HepG2 (cell line): ENCODE measurements around the gene PIWIL1. TPM values are rescaled to one million over a fixed set of nuclear protein-coding genes. Genes with fewer than 3 reads are reported as not detected.

Experiments used
- ATAC-seq: fragments of 200-7000 bp; cut with Tn5 transposase; 3 replicates; pipeline ENCODE4 v1.9.1; 2020; ENCODE audit warnings: mild to moderate bottlenecking, moderate library complexity
- BruUV-seq: library from RNA; stranded (reverse); fragments of 400-500 nt; replicated peaks from 2 replicates; lab custom pipeline; 2021; lab: Mats Ljungman, UMichigan
- CTCF ChIA-PET: fragments of 300-600 bp; formaldehyde crosslinking; extraction: SDS; loops from one replicate; lab custom pipeline; 2021; ENCODE audit warnings: low total read pairs, inconsistent platforms, low intra/inter-chr PET ratio; lab: Yijun Ruan, JAX
- POLR2A ChIA-PET: fragments of 350-600 bp; sonication (Branson Sonifier 250); formaldehyde crosslinking; loops from one replicate; lab custom pipeline; 2020; ENCODE audit warnings: antibody characterized with exemption, inconsistent platforms; lab: Yijun Ruan, JAX
- DNase-seq: peaks from one replicate; pipeline ENCODE4 v3.0.0-alpha.2; 2015; ENCODE audit warnings: low spot score
- FAIRE-seq: peaks from 3 replicates; lab custom pipeline; 2011; peaks lifted over from hg19 to GRCh38; lab: Jason Lieb, UNC
- H2AFZ ChIP-seq: one replicate; pipeline ENCODE4 v1.6.1; 2011; ENCODE audit warnings: low read length, inconsistent platforms
- H3K27ac ChIP-seq: fragments of 300-600 bp; 3 replicates; pipeline ENCODE4 v1.8.0; 2011; ENCODE audit warnings: mixed run types, mild to moderate bottlenecking, mixed read lengths, low read length, inconsistent platforms; ENCODE audit not compliant: insufficient read depth; ENCODE audit errors: extremely low read length
- H3K27me3 ChIP-seq, 2 experiments: fragments of 200-600 bp in 1 of 2; 2 replicates in 1 of 2; 3 replicates in 1 of 2; pipeline versions ENCODE4 v1.6.0 to v1.8.0; 2011; ENCODE audit warnings: low read length in 2 of 2, mild to moderate bottlenecking in 2 of 2, moderate library complexity in 2 of 2, inconsistent platforms in 1 of 2; ENCODE audit not compliant: insufficient read depth in 2 of 2, control insufficient read depth in 1 of 2
- H3K36me3 ChIP-seq, 2 experiments: fragments of 200-600 bp in 1 of 2; replicated peaks in 1 of 2; 2 replicates in 1 of 2; 3 replicates in 1 of 2; pipeline versions ENCODE4 v1.5.1 to v1.8.0; 2011; ENCODE audit warnings: low read length in 2 of 2, inconsistent platforms in 1 of 2; ENCODE audit not compliant: insufficient read depth in 2 of 2, control insufficient read depth in 1 of 2
- H3K4me1 ChIP-seq: 2 replicates; pipeline ENCODE4 v1.5.1; 2012; ENCODE audit warnings: low read length, inconsistent platforms; ENCODE audit not compliant: insufficient read depth
- H3K4me2 ChIP-seq: 2 replicates; pipeline ENCODE4 v1.6.0; 2011; ENCODE audit warnings: low read depth, low read length, inconsistent platforms
- H3K4me3 ChIP-seq, 3 experiments: fragments of 200-600 bp in 1 of 3; sonication (generic), shearing (Covaris generic) in 1 of 3; replicated peaks in 1 of 3; 2 replicates each; pipeline ENCODE4 v1.5.1; 2011 to 2016; ENCODE audit warnings: low read length in 3 of 3, inconsistent platforms in 2 of 3, low read depth in 2 of 3, mild to moderate bottlenecking in 2 of 3, control low read depth in 1 of 3, mixed read lengths in 1 of 3; ENCODE audit not compliant: insufficient read depth in 1 of 3
- H3K79me2 ChIP-seq: one replicate; pipeline ENCODE4 v1.6.1; 2011; ENCODE audit warnings: low read length, inconsistent platforms; ENCODE audit not compliant: insufficient read depth
- H3K9ac ChIP-seq: 2 replicates; pipeline ENCODE4 v1.6.0; 2011; ENCODE audit warnings: mild to moderate bottlenecking, low read depth, low read length, inconsistent platforms; ENCODE audit not compliant: insufficient read depth
- H3K9me3 ChIP-seq: 2 replicates; pipeline ENCODE4 v1.5.1; 2012; ENCODE audit warnings: mild to moderate bottlenecking, low read length
- H4K20me1 ChIP-seq: 2 replicates; pipeline ENCODE4 v1.6.0; 2011; ENCODE audit warnings: inconsistent platforms, mild to moderate bottlenecking, low read length, moderate library complexity; ENCODE audit not compliant: insufficient read depth
- BRCA1 ChIP-seq: sonication (generic); formaldehyde crosslinking; IDR thresholded peaks from 2 replicates; pipeline ENCODE4 v1.4.0; 2020; ENCODE audit warnings: missing genetic modification reagents
- CENPX ChIP-seq: sonication (generic); formaldehyde crosslinking; IDR thresholded peaks from 2 replicates; pipeline ENCODE4 v1.9.0; 2021; ENCODE audit warnings: mild to moderate bottlenecking, missing genetic modification reagents, moderate library complexity
- DPF2 ChIP-seq: sonication (generic); formaldehyde crosslinking; IDR thresholded peaks from 2 replicates; pipeline ENCODE4 v1.4.0; 2020; ENCODE audit warnings: mild to moderate bottlenecking, low read depth, missing genetic modification reagents, borderline replicate concordance
- ETV6 ChIP-seq: sonication (generic); formaldehyde crosslinking; conservative IDR thresholded peaks from 2 replicates; pipeline ENCODE4 v1.4.0; 2020; ENCODE audit warnings: missing genetic modification reagents
- GATAD1 ChIP-seq: IDR thresholded peaks from 2 replicates; pipeline ENCODE4 v1.6.1; 2016; ENCODE audit warnings: missing genetic modification reagents, missing compliant biosample characterization
- HBP1 ChIP-seq: IDR thresholded peaks from 2 replicates; pipeline ENCODE4 v1.6.1; 2016; ENCODE audit warnings: low read depth, control low read depth
- MED8 ChIP-seq: sonication (generic); formaldehyde crosslinking; IDR thresholded peaks from 2 replicates; pipeline ENCODE4 v1.8.1; 2023; ENCODE audit warnings: mild to moderate bottlenecking, missing genetic modification reagents; ENCODE audit not compliant: insufficient replicate concordance
- MXD4 ChIP-seq: IDR thresholded peaks from 2 replicates; pipeline ENCODE4 v1.6.1; 2016; ENCODE audit warnings: mild to moderate bottlenecking, missing biosample characterization, missing genetic modification reagents
- NAIF1 ChIP-seq: sonication (generic); formaldehyde crosslinking; IDR thresholded peaks from 2 replicates; pipeline ENCODE4 v1.5.0; 2020; ENCODE audit warnings: mild to moderate bottlenecking, missing genetic modification reagents, borderline replicate concordance
- NFIC ChIP-seq: IDR thresholded peaks from 2 replicates; pipeline ENCODE4 v1.6.1; 2012; ENCODE audit warnings: mild to moderate bottlenecking, low read length, inconsistent platforms
- TBX3 ChIP-seq: fragments of 450-650 bp; IDR thresholded peaks from 2 replicates; pipeline ENCODE4 v1.6.1; 2017; ENCODE audit warnings: antibody characterized with exemption, mild to moderate bottlenecking, inconsistent platforms, borderline replicate concordance
- TEF ChIP-seq: sonication (generic); formaldehyde crosslinking; IDR thresholded peaks from 2 replicates; pipeline ENCODE4 v1.5.0; 2020; ENCODE audit warnings: missing genetic modification reagents
- YEATS2 ChIP-seq: sonication (generic); formaldehyde crosslinking; IDR thresholded peaks from 2 replicates; pipeline ENCODE4 v1.4.0; 2020; ENCODE audit warnings: missing genetic modification reagents, borderline replicate concordance
- ZBTB44 ChIP-seq: sonication (generic); formaldehyde crosslinking; IDR thresholded peaks from 2 replicates; pipeline ENCODE4 v1.4.0; 2020; ENCODE audit warnings: missing genetic modification reagents
- ZFP36L2 ChIP-seq: sonication (generic); formaldehyde crosslinking; IDR thresholded peaks from 2 replicates; pipeline ENCODE4 v1.4.0; 2020; ENCODE audit warnings: missing genetic modification reagents
- ZNF30 ChIP-seq: sonication (generic); formaldehyde crosslinking; IDR thresholded peaks from 2 replicates; pipeline ENCODE4 v1.5.0; 2020; ENCODE audit warnings: mild to moderate bottlenecking, missing genetic modification reagents
- ZNF580 ChIP-seq: IDR thresholded peaks from 2 replicates; pipeline ENCODE4 v1.6.1; 2016; ENCODE audit warnings: low read depth, borderline replicate concordance
- ZNF614 ChIP-seq: IDR thresholded peaks from 2 replicates; pipeline ENCODE4 v1.6.1; 2018; ENCODE audit warnings: missing biosample characterization, missing genetic modification reagents, inconsistent platforms, borderline replicate concordance
- ZNF616 ChIP-seq: sonication (generic); formaldehyde crosslinking; IDR thresholded peaks from 2 replicates; pipeline ENCODE4 v1.5.0; 2020; ENCODE audit warnings: low read depth, mild to moderate bottlenecking, missing genetic modification reagents
- ZNF7 ChIP-seq: IDR thresholded peaks from 2 replicates; pipeline ENCODE4 v1.6.1; 2016; ENCODE audit warnings: missing biosample characterization, missing genetic modification reagents
- WGBS: methylation state at CpG from one replicate; pipeline ENCODE4 v1.1.6; 2017; ENCODE audit warnings: low lambda C conversion rate; 5-methylcytosine and 5-hydroxymethylcytosine counted together
- in situ Hi-C: cut with HindIII; loops from 2 replicates; pipeline ENCODE4 v1.10.0; 2017; ENCODE audit warnings: low pct_unique_long_range_greater_than_20kb; ENCODE audit not compliant: extremely low pct_ligation_motif_present
- intact Hi-C: fragments of 100-400 bp; cut with micrococcal nuclease; formaldehyde crosslinking; loops from one replicate; pipeline ENCODE4 v1.10.0; 2022; ENCODE audit not compliant: unreplicated experiment
- polyA plus RNA-seq, 8 experiments: library from polyadenylated mRNA; depleted of rRNA in 3 of 8; stranded (reverse) in 7 of 8; unstranded in 1 of 8; fragments of >200 nt; fragmentation: Illumina TruSeq in 4 of 8; extraction: Trizol in 4 of 8; gene quantifications; 2 replicates each; pipeline versions ENCODE4 v1.2.1 to v1.2.3, GENCODE V29; 2011 to 2016; ENCODE audit warnings: low read depth in 4 of 8, missing spikeins in 1 of 8, mixed read lengths in 1 of 8; ENCODE audit not compliant: insufficient read depth in 1 of 8
- total RNA-seq, 5 experiments: library from RNA; depleted of rRNA; stranded (reverse); fragments of >200 nt; fragmentation: Illumina TruSeq; extraction: Trizol; gene quantifications; 2 replicates each; pipeline ENCODE4 v1.2.3, GENCODE V29; 2016; ENCODE audit warnings: low read depth in 1 of 5

Gene PIWIL1
- total and polyA plus RNA-seq, 2 of the 13 experiments (the other 11 are each of a cell fraction or from before 2014, with no cell fraction given), result not detected

- TF ChIP-seq ZBTB44 (CRISPR knock-in tag) (no peak), ZNF30 (no peak), HBP1 (CRISPR knock-in tag) (no peak), TBX3 (no peak), NAIF1 (CRISPR knock-in tag) (no peak), DPF2 (CRISPR knock-in tag) (no peak), ZNF7 (CRISPR knock-in tag) (no peak), ETV6 (CRISPR knock-in tag) (no peak), NFIC (no peak)
These were observed 59.0 kb downstream of the PIWIL1 start (continued) for GRCh38 chr12:130396667-130397066.

- BruUV-seq, result no TSS peak
- ATAC-seq (no peak), FAIRE-seq (no peak), DNase-seq (no peak)
- POLR2A ChIA-PET, result no interaction called here
- no peaks in the 10 kb centered on the region for H3K9me3 ChIP-seq
- H3K27ac ChIP-seq, result no peak overlapping the region
- no peak overlapping the region for H2AFZ ChIP-seq
- CTCF ChIA-PET, result no interaction called here
- WGBS, result 9% methylated on average over 11 of the region's 12 CpGs
- in situ Hi-C loops, result no loop called here
- no peak overlapping the region for H3K9ac ChIP-seq
- H3K27me3 ChIP-seq, result peaks cover 0 to 18% of the 10 kb centered on the region in 2 experiments; a peak in 3 of 5 replicates
- H3K4me1 ChIP-seq, result no peaks in the 10 kb centered on the region
- no peak overlapping the region for H3K4me2 ChIP-seq
- intact Hi-C loops, result no loop called here
- no peaks in the 10 kb centered on the region for H3K79me2 ChIP-seq
- no peaks in the 10 kb centered on the region for H3K36me3 ChIP-seq
- H3K4me3 ChIP-seq, result no peak overlapping the region
- H4K20me1 ChIP-seq, result no peaks in the 10 kb centered on the region
- TF ChIP-seq CENPX (CRISPR knock-in tag) (no peak), TEF (CRISPR knock-in tag) (no peak), MED8 (CRISPR knock-in tag) (no peak), ZNF614 (CRISPR knock-in tag) (no peak), ZNF616 (CRISPR knock-in tag) (no peak), BRCA1 (no peak), MXD4 (CRISPR knock-in tag) (no peak), ZNF580 (CRISPR knock-in tag) (no peak), YEATS2 (CRISPR knock-in tag) (no peak), ZFP36L2 (no peak), GATAD1 (no peak)
These were observed 60.6 kb downstream of the PIWIL1 start for GRCh38 chr12:130398100-130398848.
